H1 (cell line): Measurements from ENCODE around the gene APEH. TPM values are rescaled to one million over a fixed set of nuclear protein-coding genes. Genes with fewer than 3 reads are reported as not detected.
A peak's percentile ranks its signal among the peaks of the same experiment; 100 is the strongest.

Experiments used
- CTCF ChIA-PET: fragments of 300-600 bp; sonication (Branson Sonifier 250); formaldehyde crosslinking; loops from one replicate; lab custom pipeline; 2021; ENCODE audit not compliant: partially characterized antibody; lab: Charles Lee
- POLR2A ChIA-PET: fragments of 300-600 bp; sonication (Branson Sonifier 250); formaldehyde crosslinking; loops from one replicate; lab custom pipeline; 2021; ENCODE audit warnings: inconsistent platforms; ENCODE audit not compliant: partially characterized antibody; lab: Charles Lee
- DNase-seq, 2 experiments: peaks; one replicate each; pipeline versions ENCODE4 v3.0.0 to v3.0.0-alpha.2; 2010 to 2022; ENCODE audit warnings: low spot score in 2 of 2, low read depth in 1 of 2, mixed read lengths in 1 of 2
- FAIRE-seq: peaks from 2 replicates; lab custom pipeline; 2011; peaks lifted over from hg19 to GRCh38; lab: Jason Lieb, UNC
- H2AFZ ChIP-seq: 2 replicates; pipeline ENCODE4 v1.8.1; 2012; ENCODE audit warnings: low read length, inconsistent platforms
- H2AK5ac ChIP-seq: 2 replicates; pipeline ENCODE4 v1.6.1; 2013; ENCODE audit warnings: low read depth, low read length
- H2BK120ac ChIP-seq: replicated peaks from 2 replicates; pipeline ENCODE3; 2013; ENCODE audit warnings: low read depth, low read length, inconsistent platforms
- H2BK12ac ChIP-seq: 2 replicates; pipeline ENCODE4 v1.6.1; 2013; ENCODE audit warnings: low read depth, low read length
- H2BK15ac ChIP-seq: 2 replicates; pipeline ENCODE4 v1.6.1; 2013; ENCODE audit warnings: low read length
- H2BK20ac ChIP-seq: 2 replicates; pipeline ENCODE4 v1.6.1; 2013; ENCODE audit warnings: low read length
- H2BK5ac ChIP-seq: 2 replicates; pipeline ENCODE4 v1.6.1; 2013; ENCODE audit warnings: low read depth, low read length
- H3K14ac ChIP-seq: 2 replicates; pipeline ENCODE4 v1.6.1; 2013; ENCODE audit warnings: inconsistent platforms; ENCODE audit not compliant: insufficient read length
- H3K18ac ChIP-seq: 2 replicates; pipeline ENCODE4 v1.6.1; 2013; ENCODE audit warnings: low read length; ENCODE audit errors: extremely low read depth
- H3K23ac ChIP-seq: 2 replicates; pipeline ENCODE4 v1.6.1; 2013; ENCODE audit warnings: inconsistent platforms; ENCODE audit not compliant: insufficient read length
- H3K23me2 ChIP-seq: 2 replicates; pipeline ENCODE4 v1.6.1; 2013; ENCODE audit warnings: low read depth, low read length
- H3K27ac ChIP-seq: 2 replicates; pipeline ENCODE4 v1.6.1; 2011; ENCODE audit warnings: low read depth, low read length, inconsistent platforms
- H3K27me3 ChIP-seq, 4 experiments: replicated peaks in 1 of 4; 1 replicate in 1 of 4; 2 replicates in 3 of 4; pipeline versions ENCODE4 v1.6.1 to v1.8.1; 2011 to 2013; ENCODE audit warnings: low read length in 3 of 4, mild to moderate bottlenecking in 3 of 4, inconsistent platforms in 2 of 4, mixed read lengths in 2 of 4, moderate library complexity in 1 of 4; ENCODE audit not compliant: control insufficient read depth in 3 of 4, insufficient read depth in 3 of 4; ENCODE audit errors: extremely low read depth in 1 of 4
- H3K36me3 ChIP-seq, 4 experiments: 2 replicates each; pipeline versions ENCODE4 v1.6.1 to v1.8.1; 2011 to 2013; ENCODE audit warnings: mild to moderate bottlenecking in 4 of 4, low read length in 3 of 4, moderate library complexity in 2 of 4, control low read depth in 1 of 4, inconsistent platforms in 1 of 4; ENCODE audit not compliant: insufficient read depth in 4 of 4, control insufficient read depth in 2 of 4
- H3K4ac ChIP-seq: replicated peaks from 2 replicates; pipeline ENCODE3; 2013; ENCODE audit warnings: low read length, low read depth, mixed read lengths, inconsistent platforms; ENCODE audit not compliant: insufficient read length
- H3K4me1 ChIP-seq, 4 experiments: replicated peaks in 1 of 4; 1 replicate in 1 of 4; 2 replicates in 3 of 4; pipeline versions ENCODE4 v1.6.1 to v1.8.1; 2011 to 2013; ENCODE audit warnings: low read length in 3 of 4, inconsistent platforms in 2 of 4, mixed read lengths in 1 of 4; ENCODE audit not compliant: insufficient read depth in 4 of 4, control insufficient read depth in 3 of 4
- H3K4me2 ChIP-seq, 2 experiments: 2 replicates each; pipeline versions ENCODE4 v1.6.1 to v1.8.1; 2011 to 2013; ENCODE audit warnings: low read depth in 2 of 2, low read length in 2 of 2, control low read depth in 1 of 2, inconsistent platforms in 1 of 2, mild to moderate bottlenecking in 1 of 2; ENCODE audit not compliant: insufficient read depth in 1 of 2
- H3K4me3 ChIP-seq, 4 experiments: fragments of 200-600, 300-600 bp in 1 of 4; sonication (generic), shearing (Covaris generic), sonication (Bioruptor Twin) in 1 of 4; 2 replicates each; pipeline versions ENCODE4 v1.5.1 to v1.8.1; 2011 to 2016; ENCODE audit warnings: low read length in 4 of 4, low read depth in 3 of 4, control low read depth in 2 of 4, inconsistent platforms in 2 of 4, mild to moderate bottlenecking in 2 of 4, mixed read lengths in 1 of 4, moderate library complexity in 1 of 4; ENCODE audit not compliant: insufficient read depth in 2 of 4; ENCODE audit errors: extremely low read depth in 1 of 4
- H3K56ac ChIP-seq: replicated peaks from 2 replicates; pipeline ENCODE3; 2013; ENCODE audit warnings: low read depth, mild to moderate bottlenecking, mixed read lengths, low read length, inconsistent platforms; ENCODE audit not compliant: insufficient read length
- H3K79me1 ChIP-seq: 2 replicates; pipeline ENCODE4 v1.6.1; 2013; ENCODE audit warnings: low read depth, low read length, control low read depth
- H3K79me2 ChIP-seq, 2 experiments: 2 replicates each; pipeline versions ENCODE4 v1.6.1 to v1.8.1; 2012 to 2013; ENCODE audit warnings: low read length in 2 of 2, mild to moderate bottlenecking in 2 of 2, inconsistent platforms in 1 of 2; ENCODE audit not compliant: insufficient read depth in 2 of 2, control insufficient read depth in 1 of 2
- H3K9ac ChIP-seq, 4 experiments: replicated peaks in 1 of 4; 1 replicate in 1 of 4; 2 replicates in 3 of 4; pipeline versions ENCODE4 v1.6.1 to v1.8.1; 2011 to 2013; ENCODE audit warnings: low read depth in 3 of 4, low read length in 3 of 4, control low read depth in 2 of 4, mild to moderate bottlenecking in 2 of 4, moderate library complexity in 2 of 4, inconsistent platforms in 1 of 4; ENCODE audit errors: extremely low read depth in 1 of 4
- H3K9me3 ChIP-seq, 2 experiments: 2 replicates each; pipeline versions ENCODE4 v1.6.1 to v1.8.1; 2012 to 2013; ENCODE audit warnings: mild to moderate bottlenecking in 2 of 2, moderate library complexity in 2 of 2, control low read depth in 1 of 2, inconsistent platforms in 1 of 2, low read depth in 1 of 2, low read length in 1 of 2, mixed read lengths in 1 of 2; ENCODE audit not compliant: insufficient read depth in 2 of 2
- H4K20me1 ChIP-seq, 2 experiments: replicated peaks in 1 of 2; 2 replicates each; pipeline versions ENCODE3 to v1.8.1; 2011 to 2013; ENCODE audit warnings: inconsistent platforms in 2 of 2, low read length in 2 of 2, mild to moderate bottlenecking in 1 of 2; ENCODE audit not compliant: insufficient read depth in 2 of 2, control insufficient read depth in 1 of 2
- H4K5ac ChIP-seq: 2 replicates; pipeline ENCODE4 v1.6.1; 2013; ENCODE audit warnings: low read length, low read depth, mixed read lengths, inconsistent platforms; ENCODE audit not compliant: insufficient read length
- H4K8ac ChIP-seq: 2 replicates; pipeline ENCODE4 v1.8.0; 2013; ENCODE audit warnings: mild to moderate bottlenecking, moderate library complexity, low read length, inconsistent platforms; ENCODE audit not compliant: insufficient read depth; ENCODE audit errors: extremely low read depth
- H4K91ac ChIP-seq: replicated peaks from 2 replicates; pipeline ENCODE3; 2013; ENCODE audit warnings: low read length, mixed read lengths, inconsistent platforms; ENCODE audit not compliant: insufficient read length
- CBX8 ChIP-seq: fragments of 300-800, 300-1000 bp; sonication (generic); IDR thresholded peaks from 2 replicates; pipeline ENCODE4 v1.7.1; 2016; ENCODE audit warnings: low read depth, low read length, borderline replicate concordance
- EP300 ChIP-seq, 2 experiments: IDR thresholded peaks; 1 replicate in 1 of 2; 2 replicates in 1 of 2; pipeline ENCODE4 v1.6.1; 2011 to 2012; ENCODE audit warnings: low read depth in 2 of 2, low read length in 2 of 2, mild to moderate bottlenecking in 2 of 2, borderline replicate concordance in 1 of 2, inconsistent platforms in 1 of 2, moderate library complexity in 1 of 2
- EZH2 ChIP-seq: fragments of 200-600 bp; sonication (generic); IDR thresholded peaks from 2 replicates; pipeline ENCODE4 v1.7.1; 2012; ENCODE audit warnings: low read depth, mild to moderate bottlenecking, moderate library complexity, low read length, inconsistent platforms; ENCODE audit not compliant: severe bottlenecking
- GTF2F1 ChIP-seq: IDR thresholded peaks from 2 replicates; pipeline ENCODE4 v1.6.1; 2012; ENCODE audit warnings: low read depth, low read length, improper control_type of control experiment, borderline replicate concordance
- KDM1A ChIP-seq: fragments of 200-600, 300-600 bp; sonication (generic); IDR thresholded peaks from 2 replicates; pipeline ENCODE4 v1.7.1; 2016; ENCODE audit warnings: mild to moderate bottlenecking, low read length, borderline replicate concordance
- RAD21 ChIP-seq, 2 experiments: IDR thresholded peaks in 1 of 2; conservative IDR thresholded peaks in 1 of 2; 2 replicates each; pipeline ENCODE4 v1.6.1; 2011; ENCODE audit warnings: low read depth in 2 of 2, low read length in 2 of 2, improper control_type of control experiment in 1 of 2, inconsistent platforms in 1 of 2, mild to moderate bottlenecking in 1 of 2, moderate library complexity in 1 of 2
- YY1 ChIP-seq: IDR thresholded peaks from 2 replicates; pipeline ENCODE4 v1.6.1; 2011; ENCODE audit warnings: low read depth, mild to moderate bottlenecking, low read length
- WGBS, 2 experiments: shearing (Covaris generic) in 1 of 2; methylation state at CpG; one replicate each; pipeline versions ENCODE4 v1.1.6 to v1.1.7; 2013 to 2015; ENCODE audit warnings: low lambda C conversion rate in 2 of 2, mixed read lengths in 2 of 2, inconsistent platforms in 1 of 2, low coverage in 1 of 2, missing lambda C conversion rate in 1 of 2; ENCODE audit not compliant: insufficient replicate concordance in 2 of 2, insufficient coverage in 1 of 2, insufficient read length in 1 of 2; ENCODE audit errors: extremely low coverage in 1 of 2, missing lambda C conversion rate in 1 of 2; 5-methylcytosine and 5-hydroxymethylcytosine counted together
- polyA plus RNA-seq, 7 experiments: library from polyadenylated mRNA; depleted of rRNA in 3 of 7; stranded (reverse) in 5 of 7; unstranded in 2 of 7; fragments of >200 nt in 5 of 7; fragments of 200-250 nt in 2 of 7; gene quantifications; 1 replicate in 5 of 7; 2 replicates in 1 of 7; 4 replicates in 1 of 7; pipeline versions ENCODE4 v1.2.1 to v1.2.3, GENCODE V29; 2011 to 2013; ENCODE audit warnings: missing spikeins in 2 of 7, mixed read lengths in 2 of 7
- total RNA-seq: library from RNA; stranded (reverse); fragmentation: NEBNext Ultra II Directional; extraction: Animal tissue kit (Norgen Biotek cat#: 25700); gene quantifications from 2 replicates; pipeline ENCODE4 v1.2.1, GENCODE V29; 2021
- TF ChIP-seq, protein P1 (sequence below): IDR thresholded peaks from 2 replicates; pipeline ENCODE4 v1.6.1; 2012; ENCODE audit warnings: inconsistent platforms

APEH gene
- total and polyA plus RNA-seq, 2 of the 8 experiments (the other 6 are each of a cell fraction or from before 2014, with no cell fraction given) = 222 to 260 TPM

DNA sequence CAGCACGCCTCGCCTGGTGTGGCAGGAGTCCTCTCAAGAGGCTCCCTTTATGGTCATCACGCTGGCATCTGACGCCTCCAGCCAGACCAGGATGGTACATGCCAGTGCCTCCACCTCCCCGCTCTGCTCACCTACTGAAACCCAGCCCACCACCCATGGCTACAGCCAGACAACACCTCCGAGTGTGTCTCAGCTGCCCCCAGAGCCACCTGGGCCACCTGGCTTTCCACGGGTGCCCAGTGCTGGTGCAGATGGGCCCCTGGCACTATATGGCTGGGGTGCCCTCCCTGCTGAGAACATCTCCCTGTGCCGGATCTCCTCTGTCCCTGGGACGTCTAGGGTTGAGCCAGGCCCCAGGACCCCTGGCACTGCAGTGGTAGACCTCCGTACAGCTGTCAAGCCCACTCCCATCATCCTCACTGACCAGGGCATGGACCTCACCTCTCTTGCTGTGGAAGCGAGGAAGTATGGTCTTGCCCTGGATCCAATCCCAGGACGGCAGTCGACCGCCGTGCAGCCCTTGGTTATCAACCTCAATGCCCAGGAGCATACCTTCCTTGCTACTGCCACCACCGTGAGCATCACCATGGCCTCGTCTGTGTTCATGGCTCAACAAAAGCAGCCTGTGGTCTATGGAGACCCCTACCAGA is 19.9 kb upstream of the APEH start:
- Histone ChIP-seq H3K4ac (no peak overlapping the region), H3K23ac (no peak overlapping the region), H3K14ac (no peak overlapping the region), H2BK12ac (no peak overlapping the region), H3K9me3 (no peaks in the 10 kb centered on the region), H3K79me1 (no peaks in the 10 kb centered on the region), H3K23me2 (no peaks in the 10 kb centered on the region), H2AK5ac (no peak overlapping the region), H3K4me3 (no peak overlapping the region), H3K4me2 (no peak overlapping the region), H3K36me3 (no peaks in the 10 kb centered on the region), H3K27me3 (no peaks in the 10 kb centered on the region), H3K27ac (no peak overlapping the region), H4K5ac (no peak overlapping the region), H3K9ac (0 out of 7 replicates have a peak overlapping the region, but pooled peaks of 1 of the 4 experiments have one; percentile 5), H3K18ac (no peak overlapping the region), H3K79me2 (no peaks in the 10 kb centered on the region), H2BK120ac (no peak overlapping the region), H2BK20ac (no peak overlapping the region), H2BK5ac (no peak overlapping the region; the same call in 1 of the 2 replicates), H4K91ac (no peak overlapping the region), H2BK15ac (no peak overlapping the region), H3K56ac (no peak overlapping the region), H2AFZ (no peak overlapping the region), H4K20me1 (no peaks in the 10 kb centered on the region), H4K8ac (no peak overlapping the region), H3K4me1 (no peaks in the 10 kb centered on the region; a peak in 1 of 7 replicates)
- ChIA-PET CTCF (interaction anchor here (0.7 to 7.9 kb wide), 7 partner anchors 12 to 88 kb away, joined by 3 to 39 read pairs (median 4); no protein-coding TSS in a partner anchor), POLR2A (interaction anchor here (1.3 kb wide), 1 partner anchor 38 kb away, joined by 3 read pairs; no protein-coding TSS in a partner anchor)
- DNase-seq (no peak), FAIRE-seq (no peak)
- WGBS, 2 experiments = 88% methylated on average over 16 of the region's 17 CpGs; no CpG with 5 or more reads in 1 of the 2 experiments
- TF ChIP-seq KDM1A (no peak), YY1 (no peak), RAD21 (IDR thresholded peaks at IDR 0.05 in 1 of 2, conservative IDR thresholded peaks at IDR 0.05 in 1 of 2; ENCODE audit: low read depth in 2 of 2, low read length in 2 of 2) (no peak), EZH2 (no peak), EP300 (IDR thresholded peaks at IDR 0.05; ENCODE audit: borderline replicate concordance in 1 of 2, low read depth in 2 of 2, low read length in 2 of 2) (no peak), CBX8 (no peak), GTF2F1 (no peak)
- TF ChIP-seq, protein P1, sequence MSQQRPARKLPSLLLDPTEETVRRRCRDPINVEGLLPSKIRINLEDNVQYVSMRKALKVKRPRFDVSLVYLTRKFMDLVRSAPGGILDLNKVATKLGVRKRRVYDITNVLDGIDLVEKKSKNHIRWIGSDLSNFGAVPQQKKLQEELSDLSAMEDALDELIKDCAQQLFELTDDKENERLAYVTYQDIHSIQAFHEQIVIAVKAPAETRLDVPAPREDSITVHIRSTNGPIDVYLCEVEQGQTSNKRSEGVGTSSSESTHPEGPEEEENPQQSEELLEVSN = no peak
